ENCODE measurements around the gene ANKRD66.

Gene ANKRD66

DNA sequence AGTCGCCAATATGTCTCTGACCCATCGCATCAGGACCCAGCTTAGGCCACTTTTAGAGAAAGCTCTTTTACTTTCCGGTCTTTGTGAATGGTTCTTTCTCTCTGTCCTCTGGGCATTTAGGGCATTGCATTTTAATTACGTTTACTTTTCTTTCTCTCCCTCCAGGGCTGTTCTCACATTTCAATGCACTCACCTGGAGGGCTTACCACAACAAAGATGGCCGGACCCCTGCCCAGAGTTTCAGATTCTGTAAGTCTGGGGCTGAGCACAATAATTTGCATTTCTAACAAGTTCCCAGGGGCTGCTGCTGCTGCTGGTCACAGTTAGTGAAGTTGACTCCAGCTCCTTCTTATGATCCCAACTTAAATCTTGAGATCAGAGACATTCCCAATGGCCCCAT is 3.0 kb downstream of the ANKRD66 start:
- DNase-seq (ENCODE audit: low read depth) = no peak
- TF ChIP-seq, protein P1, sequence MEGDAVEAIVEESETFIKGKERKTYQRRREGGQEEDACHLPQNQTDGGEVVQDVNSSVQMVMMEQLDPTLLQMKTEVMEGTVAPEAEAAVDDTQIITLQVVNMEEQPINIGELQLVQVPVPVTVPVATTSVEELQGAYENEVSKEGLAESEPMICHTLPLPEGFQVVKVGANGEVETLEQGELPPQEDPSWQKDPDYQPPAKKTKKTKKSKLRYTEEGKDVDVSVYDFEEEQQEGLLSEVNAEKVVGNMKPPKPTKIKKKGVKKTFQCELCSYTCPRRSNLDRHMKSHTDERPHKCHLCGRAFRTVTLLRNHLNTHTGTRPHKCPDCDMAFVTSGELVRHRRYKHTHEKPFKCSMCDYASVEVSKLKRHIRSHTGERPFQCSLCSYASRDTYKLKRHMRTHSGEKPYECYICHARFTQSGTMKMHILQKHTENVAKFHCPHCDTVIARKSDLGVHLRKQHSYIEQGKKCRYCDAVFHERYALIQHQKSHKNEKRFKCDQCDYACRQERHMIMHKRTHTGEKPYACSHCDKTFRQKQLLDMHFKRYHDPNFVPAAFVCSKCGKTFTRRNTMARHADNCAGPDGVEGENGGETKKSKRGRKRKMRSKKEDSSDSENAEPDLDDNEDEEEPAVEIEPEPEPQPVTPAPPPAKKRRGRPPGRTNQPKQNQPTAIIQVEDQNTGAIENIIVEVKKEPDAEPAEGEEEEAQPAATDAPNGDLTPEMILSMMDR (conservative IDR thresholded peaks at IDR 0.05; ENCODE audit: low read depth, low read length) = no peak
- H3K4me3 ChIP-seq (ENCODE audit: low read length) = no peak overlapping the region

DNA sequence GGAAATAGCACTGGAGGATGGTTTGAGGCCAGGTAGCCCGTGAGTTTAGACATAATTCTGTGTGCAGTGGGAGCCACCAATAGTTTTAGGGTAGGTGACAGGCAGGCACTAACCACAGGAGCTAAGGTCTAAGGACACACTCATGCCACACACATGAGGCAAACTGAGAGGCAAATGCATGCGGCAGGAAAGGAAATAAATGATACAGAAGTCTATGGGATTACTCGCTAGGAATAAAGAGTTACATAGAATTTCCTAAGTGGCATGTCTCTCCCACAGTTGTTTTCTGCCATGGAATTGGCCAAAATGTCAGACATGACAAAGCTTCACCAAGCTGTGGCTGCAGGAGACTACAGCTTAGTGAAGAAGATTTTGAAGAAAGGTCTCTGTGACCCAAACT is 4.9 kb downstream of the ANKRD66 start:
- no peak for DNase-seq (ENCODE audit: low read depth)
- H3K4me3 ChIP-seq (ENCODE audit: low read length) = no peak overlapping the region
- TF ChIP-seq, protein P1 (conservative IDR thresholded peaks at IDR 0.05; ENCODE audit: low read depth, low read length) = no peak

DNA sequence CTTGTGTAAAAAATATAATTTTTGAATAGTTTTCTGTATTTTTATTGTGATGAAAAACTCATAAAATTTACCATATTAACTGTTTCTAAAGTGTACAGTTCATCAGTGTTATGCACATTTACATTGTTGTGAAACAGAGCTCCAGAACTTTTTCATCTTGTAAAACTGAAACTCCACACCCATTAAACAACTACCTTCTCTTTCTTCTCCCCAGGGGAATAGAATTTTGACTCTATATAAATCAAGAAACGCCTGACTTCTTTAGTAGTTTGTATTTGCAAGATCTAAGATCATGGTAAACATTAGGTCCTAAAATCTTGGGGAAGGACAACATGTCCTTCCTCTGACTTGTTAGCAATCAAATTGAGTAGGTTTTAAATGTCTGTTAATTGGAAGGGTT is 9.1 kb downstream of the ANKRD66 start:
- no peak for DNase-seq (ENCODE audit: low read depth)
- no peak overlapping the region for H3K4me3 ChIP-seq (ENCODE audit: low read length)
- TF ChIP-seq, protein P1 (conservative IDR thresholded peaks at IDR 0.05; ENCODE audit: low read depth, low read length) = no peak

DNA sequence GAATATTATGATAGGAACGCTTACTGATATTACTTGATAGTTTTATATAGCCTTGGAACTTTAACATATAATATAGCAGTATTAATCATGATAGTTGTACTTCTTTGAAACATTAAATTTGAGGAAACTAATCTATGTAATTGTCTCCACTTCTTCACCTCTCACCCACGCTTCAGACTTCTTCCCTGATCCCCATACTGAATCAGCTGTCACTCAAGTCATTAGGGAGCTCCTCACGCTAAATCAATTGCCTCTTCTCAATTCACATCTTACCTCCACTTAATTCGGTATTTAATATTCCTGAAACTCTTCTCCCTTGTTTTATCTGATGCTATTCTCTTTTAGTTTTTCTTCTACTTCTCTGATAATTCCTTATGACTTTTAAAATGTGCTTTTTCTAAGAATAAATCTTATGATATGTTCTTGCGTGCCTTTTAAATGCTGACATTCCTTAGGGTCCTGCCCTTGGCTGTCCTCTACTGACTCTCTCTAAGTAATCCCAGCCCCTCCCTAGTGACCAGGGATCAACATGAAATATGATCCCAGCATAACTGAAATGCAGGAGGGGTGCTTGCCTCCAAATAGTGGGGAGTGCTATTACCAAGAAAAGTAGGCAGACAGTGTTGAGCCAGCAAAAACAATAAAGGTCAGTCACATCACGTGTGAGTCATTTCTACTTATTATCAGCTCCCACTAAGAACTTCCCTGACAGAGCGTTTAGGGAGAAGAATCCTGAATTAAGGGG is 9.9 kb downstream of the ANKRD66 start:
- no peak overlapping the region for H3K4me3 ChIP-seq (ENCODE audit: low read length)
- DNase-seq (ENCODE audit: low read depth) = no peak
- TF ChIP-seq, protein P1 (conservative IDR thresholded peaks at IDR 0.05; ENCODE audit: low read depth, low read length) = no peak

DNA sequence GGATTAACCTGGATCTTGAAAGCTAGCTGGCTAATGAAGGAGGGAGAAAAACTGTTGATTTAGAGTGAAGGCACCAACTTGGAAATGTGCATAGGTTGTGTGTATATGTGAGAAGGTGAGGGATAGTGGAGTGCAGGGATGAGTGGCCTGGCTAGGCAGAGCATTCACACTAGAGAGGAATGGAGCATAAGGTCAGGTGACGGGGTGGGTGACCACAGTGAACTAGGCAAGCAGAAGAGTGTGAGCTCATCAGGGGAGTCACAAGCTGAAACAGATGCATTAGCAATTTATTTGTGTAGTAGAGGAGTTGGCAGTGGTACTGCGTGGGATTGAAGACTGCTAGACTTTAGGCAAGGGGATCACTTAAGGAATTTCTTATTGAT is 10.5 kb downstream of the ANKRD66 start:
- TF ChIP-seq, protein P1 (conservative IDR thresholded peaks at IDR 0.05; ENCODE audit: low read depth, low read length) = no peak
- DNase-seq (ENCODE audit: low read depth) = no peak
- H3K4me3 ChIP-seq (ENCODE audit: low read length) = no peak overlapping the region

DNA sequence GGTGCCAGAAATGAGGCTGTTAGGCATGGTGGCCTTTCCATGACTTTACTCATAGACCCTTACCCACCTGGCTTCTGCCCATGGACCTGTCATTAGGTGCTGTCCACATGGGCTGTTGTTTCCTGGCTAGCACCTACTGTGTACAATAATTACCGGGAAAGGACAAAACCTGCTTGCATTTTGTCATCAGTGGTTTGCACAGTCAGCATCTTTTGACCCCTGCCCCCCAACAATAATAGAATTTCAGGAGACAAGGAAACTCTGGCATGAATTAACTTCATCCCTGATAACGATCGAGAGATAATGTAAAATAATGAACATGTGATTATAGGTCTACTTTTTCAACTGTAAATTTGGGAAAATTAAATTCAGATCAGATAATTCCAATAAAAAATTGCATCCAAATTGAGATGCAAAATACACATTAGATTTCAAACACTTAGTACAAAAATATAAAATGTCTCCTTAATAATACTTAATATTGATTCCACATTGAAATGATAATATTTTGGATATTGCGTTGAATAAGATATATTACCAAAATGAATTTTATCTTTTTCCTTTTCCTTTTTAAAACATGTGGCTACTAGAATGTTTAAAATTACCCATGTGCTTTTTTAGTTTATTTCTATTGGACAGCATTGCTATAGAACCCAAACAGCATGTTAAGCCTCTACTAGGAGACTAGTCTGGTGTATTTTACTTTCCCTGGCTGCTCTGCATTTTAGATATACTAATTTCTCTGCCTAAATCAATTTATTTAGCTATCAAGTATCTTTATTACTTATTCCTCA is 12.4 kb downstream of the ANKRD66 start:
- TF ChIP-seq, protein P1 (conservative IDR thresholded peaks at IDR 0.05; ENCODE audit: low read depth, low read length) = no peak
- H3K4me3 ChIP-seq (ENCODE audit: low read length) = no peak overlapping the region
- no peak for DNase-seq (ENCODE audit: low read depth)

DNA sequence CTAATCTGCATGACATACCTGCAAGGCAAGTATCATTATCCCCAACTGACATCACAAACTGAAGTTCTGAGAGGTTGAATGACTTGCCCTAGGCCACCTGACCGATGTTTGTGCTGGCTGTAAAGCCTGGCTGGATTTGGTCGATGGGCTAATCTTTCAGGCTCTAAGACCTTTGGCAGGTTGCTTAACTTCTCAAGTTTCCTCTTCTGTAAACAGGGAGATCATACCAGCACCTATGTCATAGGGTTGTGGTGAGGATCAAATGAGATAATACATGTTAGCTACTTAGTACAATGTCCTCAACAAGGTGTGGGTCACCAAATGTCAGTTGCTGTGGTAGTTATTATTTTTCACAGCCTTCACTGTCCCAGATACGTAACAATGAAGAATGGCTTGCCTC is 14.2 kb downstream of the ANKRD66 start:
- DNase-seq (ENCODE audit: low read depth) = no peak
- TF ChIP-seq, protein P1 (conservative IDR thresholded peaks at IDR 0.05; ENCODE audit: low read depth, low read length) = no peak
- H3K4me3 ChIP-seq (ENCODE audit: low read length) = no peak overlapping the region
